PC-9 (cell line): ENCODE results near the gene NAT8.
"Not testable (repeated sequence)": the region's sequence is repeated elsewhere in the genome, so short reads cannot be mapped to it uniquely, and the experiment has no call there.

ENCODE experiments used
- CTCF ChIP-seq: fragments of 200-600 bp; sonication (generic); conservative IDR thresholded peaks from 2 replicates; pipeline ENCODE4 v1.6.1; 2017; ENCODE audit warnings: mixed run types, antibody characterized with exemption, mild to moderate bottlenecking, moderate library complexity
- EZH2 ChIP-seq: fragments of 200-600 bp; sonication (generic); IDR thresholded peaks from 2 replicates; pipeline ENCODE4 v1.8.0; 2017; ENCODE audit warnings: antibody characterized with exemption, low read depth

GRCh38 chr2:73624036-73624435 lies 18.2 kb downstream of the NAT8 start:
- not testable (repeated sequence) for TF ChIP-seq EZH2, CTCF
